HepG2 (cell line): ENCODE measurements around the gene SYNM. TPM values are rescaled to one million over a fixed set of nuclear protein-coding genes. Genes with fewer than 3 reads are reported as not detected.

Source experiments
- ATAC-seq: fragments of 200-7000 bp; cut with Tn5 transposase; 3 replicates; pipeline ENCODE4 v1.9.1; 2020; ENCODE audit warnings: mild to moderate bottlenecking, moderate library complexity
- BruUV-seq: library from RNA; stranded (reverse); fragments of 400-500 nt; replicated peaks from 2 replicates; lab custom pipeline; 2021; lab: Mats Ljungman, UMichigan
- CTCF ChIA-PET: fragments of 300-600 bp; formaldehyde crosslinking; extraction: SDS; loops from one replicate; lab custom pipeline; 2021; ENCODE audit warnings: low total read pairs, inconsistent platforms, low intra/inter-chr PET ratio; lab: Yijun Ruan, JAX
- POLR2A ChIA-PET: fragments of 350-600 bp; sonication (Branson Sonifier 250); formaldehyde crosslinking; loops from one replicate; lab custom pipeline; 2020; ENCODE audit warnings: antibody characterized with exemption, inconsistent platforms; lab: Yijun Ruan, JAX
- DNase-seq: peaks from one replicate; pipeline ENCODE4 v3.0.0-alpha.2; 2015; ENCODE audit warnings: low spot score
- FAIRE-seq: peaks from 3 replicates; lab custom pipeline; 2011; peaks lifted over from hg19 to GRCh38; lab: Jason Lieb, UNC
- H2AFZ ChIP-seq: one replicate; pipeline ENCODE4 v1.6.1; 2011; ENCODE audit warnings: low read length, inconsistent platforms
- H3K27ac ChIP-seq: fragments of 300-600 bp; 3 replicates; pipeline ENCODE4 v1.8.0; 2011; ENCODE audit warnings: mixed run types, mild to moderate bottlenecking, mixed read lengths, low read length, inconsistent platforms; ENCODE audit not compliant: insufficient read depth; ENCODE audit errors: extremely low read length
- H3K27me3 ChIP-seq, 2 experiments: fragments of 200-600 bp in 1 of 2; 2 replicates in 1 of 2; 3 replicates in 1 of 2; pipeline versions ENCODE4 v1.6.0 to v1.8.0; 2011; ENCODE audit warnings: low read length in 2 of 2, mild to moderate bottlenecking in 2 of 2, moderate library complexity in 2 of 2, inconsistent platforms in 1 of 2; ENCODE audit not compliant: insufficient read depth in 2 of 2, control insufficient read depth in 1 of 2
- H3K36me3 ChIP-seq, 2 experiments: fragments of 200-600 bp in 1 of 2; replicated peaks in 1 of 2; 2 replicates in 1 of 2; 3 replicates in 1 of 2; pipeline versions ENCODE4 v1.5.1 to v1.8.0; 2011; ENCODE audit warnings: low read length in 2 of 2, inconsistent platforms in 1 of 2; ENCODE audit not compliant: insufficient read depth in 2 of 2, control insufficient read depth in 1 of 2
- H3K4me1 ChIP-seq: 2 replicates; pipeline ENCODE4 v1.5.1; 2012; ENCODE audit warnings: low read length, inconsistent platforms; ENCODE audit not compliant: insufficient read depth
- H3K4me2 ChIP-seq: 2 replicates; pipeline ENCODE4 v1.6.0; 2011; ENCODE audit warnings: low read depth, low read length, inconsistent platforms
- H3K4me3 ChIP-seq, 3 experiments: fragments of 200-600 bp in 1 of 3; sonication (generic), shearing (Covaris generic) in 1 of 3; replicated peaks in 1 of 3; 2 replicates each; pipeline ENCODE4 v1.5.1; 2011 to 2016; ENCODE audit warnings: low read length in 3 of 3, inconsistent platforms in 2 of 3, low read depth in 2 of 3, mild to moderate bottlenecking in 2 of 3, control low read depth in 1 of 3, mixed read lengths in 1 of 3; ENCODE audit not compliant: insufficient read depth in 1 of 3
- H3K79me2 ChIP-seq: one replicate; pipeline ENCODE4 v1.6.1; 2011; ENCODE audit warnings: low read length, inconsistent platforms; ENCODE audit not compliant: insufficient read depth
- H3K9ac ChIP-seq: 2 replicates; pipeline ENCODE4 v1.6.0; 2011; ENCODE audit warnings: mild to moderate bottlenecking, low read depth, low read length, inconsistent platforms; ENCODE audit not compliant: insufficient read depth
- H3K9me3 ChIP-seq: 2 replicates; pipeline ENCODE4 v1.5.1; 2012; ENCODE audit warnings: mild to moderate bottlenecking, low read length
- H4K20me1 ChIP-seq: 2 replicates; pipeline ENCODE4 v1.6.0; 2011; ENCODE audit warnings: inconsistent platforms, mild to moderate bottlenecking, low read length, moderate library complexity; ENCODE audit not compliant: insufficient read depth
- AGO2 ChIP-seq: fragments of 200-400 bp; formaldehyde crosslinking; optimal IDR thresholded peaks from 2 replicates; pipeline ENCODE3; 2017; ENCODE audit warnings: mild to moderate bottlenecking, low read depth, low read length, moderate library complexity
- ATF7-NPFF ChIP-seq: sonication (generic); formaldehyde crosslinking; IDR thresholded peaks from 2 replicates; pipeline ENCODE4 v1.8.1; 2023; ENCODE audit warnings: mild to moderate bottlenecking, low read depth, missing genetic modification reagents, moderate library complexity
- CBX1 ChIP-seq: IDR thresholded peaks from one replicate; pipeline ENCODE4 v1.6.1; 2016; ENCODE audit warnings: antibody characterized with exemption, low read depth
- HOXA3 ChIP-seq: sonication (generic); formaldehyde crosslinking; IDR thresholded peaks from 2 replicates; pipeline ENCODE4 v1.5.0; 2020; ENCODE audit warnings: missing genetic modification reagents
- NR1H2 ChIP-seq: sonication (generic); formaldehyde crosslinking; IDR thresholded peaks from 2 replicates; pipeline ENCODE4 v1.8.1; 2022; ENCODE audit warnings: low read depth, missing genetic modification reagents, borderline replicate concordance
- ZNF761 ChIP-seq: sonication (generic); formaldehyde crosslinking; conservative IDR thresholded peaks from 2 replicates; pipeline ENCODE4 v1.4.0; 2020; ENCODE audit warnings: mild to moderate bottlenecking, missing genetic modification reagents
- ZNF777 ChIP-seq: sonication (generic); formaldehyde crosslinking; IDR thresholded peaks from 2 replicates; pipeline ENCODE4 v1.4.0; 2020; ENCODE audit warnings: missing genetic modification reagents
- WGBS: methylation state at CpG from one replicate; pipeline ENCODE4 v1.1.6; 2017; ENCODE audit warnings: low lambda C conversion rate; 5-methylcytosine and 5-hydroxymethylcytosine counted together
- in situ Hi-C: cut with HindIII; loops from 2 replicates; pipeline ENCODE4 v1.10.0; 2017; ENCODE audit warnings: low pct_unique_long_range_greater_than_20kb; ENCODE audit not compliant: extremely low pct_ligation_motif_present
- intact Hi-C: fragments of 100-400 bp; cut with micrococcal nuclease; formaldehyde crosslinking; loops from one replicate; pipeline ENCODE4 v1.10.0; 2022; ENCODE audit not compliant: unreplicated experiment
- polyA plus RNA-seq, 8 experiments: library from polyadenylated mRNA; depleted of rRNA in 3 of 8; stranded (reverse) in 7 of 8; unstranded in 1 of 8; fragments of >200 nt; fragmentation: Illumina TruSeq in 4 of 8; extraction: Trizol in 4 of 8; gene quantifications; 2 replicates each; pipeline versions ENCODE4 v1.2.1 to v1.2.3, GENCODE V29; 2011 to 2016; ENCODE audit warnings: low read depth in 4 of 8, missing spikeins in 1 of 8, mixed read lengths in 1 of 8; ENCODE audit not compliant: insufficient read depth in 1 of 8
- total RNA-seq, 5 experiments: library from RNA; depleted of rRNA; stranded (reverse); fragments of >200 nt; fragmentation: Illumina TruSeq; extraction: Trizol; gene quantifications; 2 replicates each; pipeline ENCODE4 v1.2.3, GENCODE V29; 2016; ENCODE audit warnings: low read depth in 1 of 5
- TF ChIP-seq, protein P1 (sequence below): sonication (generic); formaldehyde crosslinking; IDR thresholded peaks from 2 replicates; pipeline ENCODE4 v1.5.0; 2020; ENCODE audit warnings: missing genetic modification reagents, mild to moderate bottlenecking, borderline replicate concordance
- TF ChIP-seq, protein P2 (sequence below): sonication (generic); formaldehyde crosslinking; IDR thresholded peaks from 2 replicates; pipeline ENCODE4 v1.5.0; 2020; ENCODE audit warnings: mild to moderate bottlenecking, missing genetic modification reagents, moderate library complexity
- TF ChIP-seq, protein P3 (sequence below): IDR thresholded peaks from 2 replicates; pipeline ENCODE4 v1.6.1; 2016; ENCODE audit warnings: missing compliant biosample characterization, missing genetic modification reagents, borderline replicate concordance
- TF ChIP-seq, protein P4 (sequence below): IDR thresholded peaks from 2 replicates; pipeline ENCODE4 v1.6.1; 2012; ENCODE audit warnings: inconsistent platforms
- TF ChIP-seq, protein P5 (sequence below): sonication (generic); formaldehyde crosslinking; IDR thresholded peaks from 2 replicates; pipeline ENCODE4 v1.8.0; 2022; ENCODE audit warnings: mild to moderate bottlenecking, missing genetic modification reagents, moderate library complexity
- TF ChIP-seq, protein P6 (sequence below): sonication (generic); formaldehyde crosslinking; IDR thresholded peaks from 2 replicates; pipeline ENCODE4 v1.4.0; 2020; ENCODE audit warnings: mild to moderate bottlenecking, missing genetic modification reagents
- TF ChIP-seq, protein P7 (sequence below): sonication (generic); formaldehyde crosslinking; IDR thresholded peaks from 2 replicates; pipeline ENCODE4 v1.4.0; 2020; ENCODE audit warnings: missing genetic modification reagents

SYNM gene
- total and polyA plus RNA-seq, 2 of the 13 experiments (the other 11 are each of a cell fraction or from before 2014, with no cell fraction given): 1.1 to 3.7 TPM

DNA sequence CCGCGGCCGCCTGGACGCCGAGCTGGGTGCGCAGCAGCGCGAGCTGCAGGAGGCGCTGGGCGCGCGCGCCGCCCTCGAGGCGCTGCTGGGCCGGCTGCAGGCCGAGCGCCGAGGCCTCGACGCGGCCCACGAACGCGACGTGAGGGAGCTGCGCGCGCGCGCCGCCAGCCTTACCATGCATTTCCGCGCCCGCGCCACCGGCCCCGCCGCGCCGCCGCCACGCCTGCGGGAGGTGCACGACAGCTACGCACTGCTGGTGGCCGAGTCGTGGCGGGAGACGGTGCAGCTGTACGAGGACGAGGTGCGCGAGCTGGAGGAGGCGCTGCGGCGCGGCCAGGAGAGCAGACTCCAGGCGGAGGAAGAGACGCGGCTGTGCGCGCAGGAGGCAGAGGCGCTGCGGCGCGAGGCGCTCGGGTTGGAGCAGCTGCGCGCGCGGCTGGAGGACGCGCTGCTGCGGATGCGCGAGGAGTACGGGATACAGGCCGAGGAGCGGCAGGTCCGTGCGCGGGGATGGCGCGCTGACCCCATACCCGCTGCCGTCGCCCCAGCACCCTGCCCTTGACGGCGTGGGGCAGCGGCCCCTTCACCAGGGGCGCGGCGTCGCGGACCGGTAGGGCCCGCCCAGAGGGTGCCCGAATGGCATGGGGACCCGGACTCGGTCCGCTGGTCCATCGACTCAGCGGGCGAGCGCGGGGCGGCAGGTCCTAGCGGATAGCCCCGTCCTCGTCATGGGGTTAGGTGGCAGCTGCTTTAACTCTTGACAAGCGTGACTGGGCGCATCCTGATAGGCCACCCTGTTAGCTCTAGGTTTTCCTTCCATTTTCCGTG lies 848 bp downstream of the SYNM start:
- ChIA-PET POLR2A (interaction anchor here (0.9 to 1.8 kb wide), 3 partner anchors 9 to 30 kb away, joined by 5 read pairs; no protein-coding TSS in a partner anchor), CTCF (interaction anchor here (0.8 to 2.3 kb wide), 2 partner anchors 18 to 108 kb away, joined by 3 to 24 read pairs; no protein-coding TSS in a partner anchor)
- Histone ChIP-seq H3K9me3 (no peaks in the 10 kb centered on the region), H3K27me3 (peaks cover 1 to 14% of the 10 kb centered on the region in 2 experiments; a peak in 3 of 5 replicates), H3K4me3 (peak overlapping the region; percentile 42 to 79 (median 66); a peak in 4 of 6 replicates), H3K4me2 (peak overlapping the region; percentile 82), H4K20me1 (no peaks in the 10 kb centered on the region), H3K9ac (peak overlapping the region; percentile 54), H2AFZ (no peak overlapping the region), H3K79me2 (no peaks in the 10 kb centered on the region), H3K27ac (no peak overlapping the region), H3K4me1 (peaks cover 28% of the 10 kb centered on the region), H3K36me3 (no peaks in the 10 kb centered on the region)
- WGBS: 83% methylated on average over 74 of the region's 116 CpGs
- in situ Hi-C loops (no loop called here), intact Hi-C loops (loop anchor here (1.0 kb wide), 1 partner anchor 108 kb away; no protein-coding TSS in a partner anchor)
- no peak for DNase-seq
- BruUV-seq: no TSS peak
- FAIRE-seq: no peak
- no peak for ATAC-seq
- TF ChIP-seq CBX1: peak; percentile 35
- TF ChIP-seq, protein P1, sequence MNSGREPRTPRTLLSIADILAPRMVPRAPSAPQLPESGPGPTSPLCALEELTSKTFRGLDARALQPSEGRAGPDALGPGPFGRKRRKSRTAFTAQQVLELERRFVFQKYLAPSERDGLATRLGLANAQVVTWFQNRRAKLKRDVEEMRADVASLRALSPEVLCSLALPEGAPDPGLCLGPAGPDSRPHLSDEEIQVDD: 0 out of 2 replicates have a peak, but pooled peaks have one; percentile 12
- TF ChIP-seq, protein P2, sequence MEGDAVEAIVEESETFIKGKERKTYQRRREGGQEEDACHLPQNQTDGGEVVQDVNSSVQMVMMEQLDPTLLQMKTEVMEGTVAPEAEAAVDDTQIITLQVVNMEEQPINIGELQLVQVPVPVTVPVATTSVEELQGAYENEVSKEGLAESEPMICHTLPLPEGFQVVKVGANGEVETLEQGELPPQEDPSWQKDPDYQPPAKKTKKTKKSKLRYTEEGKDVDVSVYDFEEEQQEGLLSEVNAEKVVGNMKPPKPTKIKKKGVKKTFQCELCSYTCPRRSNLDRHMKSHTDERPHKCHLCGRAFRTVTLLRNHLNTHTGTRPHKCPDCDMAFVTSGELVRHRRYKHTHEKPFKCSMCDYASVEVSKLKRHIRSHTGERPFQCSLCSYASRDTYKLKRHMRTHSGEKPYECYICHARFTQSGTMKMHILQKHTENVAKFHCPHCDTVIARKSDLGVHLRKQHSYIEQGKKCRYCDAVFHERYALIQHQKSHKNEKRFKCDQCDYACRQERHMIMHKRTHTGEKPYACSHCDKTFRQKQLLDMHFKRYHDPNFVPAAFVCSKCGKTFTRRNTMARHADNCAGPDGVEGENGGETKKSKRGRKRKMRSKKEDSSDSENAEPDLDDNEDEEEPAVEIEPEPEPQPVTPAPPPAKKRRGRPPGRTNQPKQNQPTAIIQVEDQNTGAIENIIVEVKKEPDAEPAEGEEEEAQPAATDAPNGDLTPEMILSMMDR: peak; percentile 15; the same call in 1 of the 2 replicates
- TF ChIP-seq, protein P3, sequence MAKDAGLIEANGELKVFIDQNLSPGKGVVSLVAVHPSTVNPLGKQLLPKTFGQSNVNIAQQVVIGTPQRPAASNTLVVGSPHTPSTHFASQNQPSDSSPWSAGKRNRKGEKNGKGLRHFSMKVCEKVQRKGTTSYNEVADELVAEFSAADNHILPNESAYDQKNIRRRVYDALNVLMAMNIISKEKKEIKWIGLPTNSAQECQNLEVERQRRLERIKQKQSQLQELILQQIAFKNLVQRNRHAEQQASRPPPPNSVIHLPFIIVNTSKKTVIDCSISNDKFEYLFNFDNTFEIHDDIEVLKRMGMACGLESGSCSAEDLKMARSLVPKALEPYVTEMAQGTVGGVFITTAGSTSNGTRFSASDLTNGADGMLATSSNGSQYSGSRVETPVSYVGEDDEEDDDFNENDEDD (CRISPR knock-in tag): 0 out of 2 replicates have a peak, but pooled peaks have one; percentile 17
- TF ChIP-seq, protein P4, sequence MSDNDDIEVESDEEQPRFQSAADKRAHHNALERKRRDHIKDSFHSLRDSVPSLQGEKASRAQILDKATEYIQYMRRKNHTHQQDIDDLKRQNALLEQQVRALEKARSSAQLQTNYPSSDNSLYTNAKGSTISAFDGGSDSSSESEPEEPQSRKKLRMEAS: 0 out of 2 replicates have a peak, but pooled peaks have one; percentile 47
- TF ChIP-seq ZNF777 (CRISPR knock-in tag): no peak
- TF ChIP-seq AGO2: peak; percentile 42
- TF ChIP-seq ZNF761 (CRISPR knock-in tag): 0 out of 2 replicates have a peak, but pooled peaks have one; percentile 6
- TF ChIP-seq, protein P5, sequence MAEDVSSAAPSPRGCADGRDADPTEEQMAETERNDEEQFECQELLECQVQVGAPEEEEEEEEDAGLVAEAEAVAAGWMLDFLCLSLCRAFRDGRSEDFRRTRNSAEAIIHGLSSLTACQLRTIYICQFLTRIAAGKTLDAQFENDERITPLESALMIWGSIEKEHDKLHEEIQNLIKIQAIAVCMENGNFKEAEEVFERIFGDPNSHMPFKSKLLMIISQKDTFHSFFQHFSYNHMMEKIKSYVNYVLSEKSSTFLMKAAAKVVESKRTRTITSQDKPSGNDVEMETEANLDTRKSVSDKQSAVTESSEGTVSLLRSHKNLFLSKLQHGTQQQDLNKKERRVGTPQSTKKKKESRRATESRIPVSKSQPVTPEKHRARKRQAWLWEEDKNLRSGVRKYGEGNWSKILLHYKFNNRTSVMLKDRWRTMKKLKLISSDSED (CRISPR knock-in tag): 0 out of 2 replicates have a peak, but pooled peaks have one; percentile 68
- TF ChIP-seq, protein P6, sequence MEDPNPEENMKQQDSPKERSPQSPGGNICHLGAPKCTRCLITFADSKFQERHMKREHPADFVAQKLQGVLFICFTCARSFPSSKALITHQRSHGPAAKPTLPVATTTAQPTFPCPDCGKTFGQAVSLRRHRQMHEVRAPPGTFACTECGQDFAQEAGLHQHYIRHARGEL (CRISPR knock-in tag): no peak
- TF ChIP-seq NR1H2 (CRISPR knock-in tag): 0 out of 2 replicates have a peak, but pooled peaks have one; percentile 44
- TF ChIP-seq, protein P7, sequence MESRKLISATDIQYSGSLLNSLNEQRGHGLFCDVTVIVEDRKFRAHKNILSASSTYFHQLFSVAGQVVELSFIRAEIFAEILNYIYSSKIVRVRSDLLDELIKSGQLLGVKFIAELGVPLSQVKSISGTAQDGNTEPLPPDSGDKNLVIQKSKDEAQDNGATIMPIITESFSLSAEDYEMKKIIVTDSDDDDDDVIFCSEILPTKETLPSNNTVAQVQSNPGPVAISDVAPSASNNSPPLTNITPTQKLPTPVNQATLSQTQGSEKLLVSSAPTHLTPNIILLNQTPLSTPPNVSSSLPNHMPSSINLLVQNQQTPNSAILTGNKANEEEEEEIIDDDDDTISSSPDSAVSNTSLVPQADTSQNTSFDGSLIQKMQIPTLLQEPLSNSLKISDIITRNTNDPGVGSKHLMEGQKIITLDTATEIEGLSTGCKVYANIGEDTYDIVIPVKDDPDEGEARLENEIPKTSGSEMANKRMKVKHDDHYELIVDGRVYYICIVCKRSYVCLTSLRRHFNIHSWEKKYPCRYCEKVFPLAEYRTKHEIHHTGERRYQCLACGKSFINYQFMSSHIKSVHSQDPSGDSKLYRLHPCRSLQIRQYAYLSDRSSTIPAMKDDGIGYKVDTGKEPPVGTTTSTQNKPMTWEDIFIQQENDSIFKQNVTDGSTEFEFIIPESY (CRISPR knock-in tag): peak; percentile 91
- TF ChIP-seq ATF7-NPFF (CRISPR knock-in tag): 0 out of 2 replicates have a peak, but pooled peaks have one; percentile 35
- TF ChIP-seq HOXA3 (CRISPR knock-in tag): 0 out of 2 replicates have a peak, but pooled peaks have one; percentile 22
